ENCODE results near the gene HAUS7.

The HAUS7 gene

GRCh38 chrX:153400146-153401132 lies 69.9 kb downstream of the HAUS7 start:
- Histone ChIP-seq H3K27ac (no peak overlapping the region), H3K4me3 (no peak overlapping the region)

GRCh38 chrX:153398275-153398960 lies 72.0 kb downstream of the HAUS7 start:
- Histone ChIP-seq H3K4me3 (no peak overlapping the region), H3K27ac (no peak overlapping the region)
